ENCODE data around the gene IL1F10.

The IL1F10 gene

GRCh38 chr2:113112871-113113270 lies 45.1 kb downstream of the IL1F10 start (continued):
- no peak for TF ChIP-seq ZNF148 (tag by site-specific recombination; IDR thresholded peaks at IDR 0.05; ENCODE audit: borderline replicate concordance)
- no peak for TF ChIP-seq ZNF404 (tag by site-specific recombination; IDR thresholded peaks at IDR 0.05)

GRCh38 chr2:113113807-113114206 lies 46.0 kb downstream of the IL1F10 start:
- POLR2A ChIA-PET: no interaction called here
- H3K27ac ChIP-seq (ENCODE audit: extremely low read depth, low read depth, low read length): no peak overlapping the region
- H3K4me3 ChIP-seq (ENCODE audit: low read depth, low read length): no peak overlapping the region
- H3K4me1 ChIP-seq (ENCODE audit: control insufficient read depth, insufficient read depth, low read length): no peaks in the 10 kb centered on the region
- no peaks in the 10 kb centered on the region for H3K9me3 ChIP-seq (ENCODE audit: control insufficient read depth, insufficient read depth, low read depth, low read length)
- TF ChIP-seq KLF1 (tag by site-specific recombination; IDR thresholded peaks at IDR 0.05) (no peak), ZNF555 (tag by site-specific recombination; conservative IDR thresholded peaks at IDR 0.05) (no peak)
- CTCF ChIA-PET: interaction anchor here (0.7 to 3.2 kb wide), 4 partner anchors 20 to 263 kb away, joined by 3 to 11 read pairs (median 4); no protein-coding TSS in a partner anchor
- H3K36me3 ChIP-seq (ENCODE audit: control insufficient read depth in 2 of 2, insufficient read depth in 1 of 2, low read length in 2 of 2): no peaks in the 10 kb centered on the region

- no peaks in the 10 kb centered on the region for H3K36me3 ChIP-seq (ENCODE audit: control insufficient read depth in 2 of 2, insufficient read depth in 1 of 2, low read length in 2 of 2)
- ChIA-PET CTCF (interaction anchor here (1.2 to 3.2 kb wide), 4 partner anchors 10 to 85 kb away, joined by 3 to 11 read pairs (median 4); no protein-coding TSS in a partner anchor), POLR2A (no interaction called here)
- H3K4me3 ChIP-seq (ENCODE audit: low read depth, low read length): no peak overlapping the region
- TF ChIP-seq GLI4 (tag by site-specific recombination; IDR thresholded peaks at IDR 0.05) (no peak), ZNF24 (tag by site-specific recombination; IDR thresholded peaks at IDR 0.05) (no peak), REST (tag by site-specific recombination; IDR thresholded peaks at IDR 0.05) (no peak), PBX3 (CRISPR knock-in tag; IDR thresholded peaks at IDR 0.05) (no peak), YY1 (tag by site-specific recombination; IDR thresholded peaks at IDR 0.05) (no peak), MZF1 (tag by site-specific recombination; IDR thresholded peaks at IDR 0.05; ENCODE audit: borderline replicate concordance) (no peak), ZNF704 (tag by site-specific recombination; IDR thresholded peaks at IDR 0.05) (no peak), ZNF837 (tag by site-specific recombination; IDR thresholded peaks at IDR 0.05) (no peak), KLF1 (tag by site-specific recombination; IDR thresholded peaks at IDR 0.05) (no peak), ZNF521 (tag by site-specific recombination; IDR thresholded peaks at IDR 0.05) (no peak), RBAK (tag by site-specific recombination; IDR thresholded peaks at IDR 0.05) (no peak), ZNF654 (tag by site-specific recombination; IDR thresholded peaks at IDR 0.05; ENCODE audit: low read depth) (no peak), KLF9 (tag by site-specific recombination; IDR thresholded peaks at IDR 0.05; ENCODE audit: low read depth) (no peak), ZNF529 (tag by site-specific recombination; IDR thresholded peaks at IDR 0.05; ENCODE audit: insufficient replicate concordance) (no peak), SETDB1 (IDR thresholded peaks at IDR 0.05; ENCODE audit: insufficient read length, low read length) (no peak)
- H3K27ac ChIP-seq (ENCODE audit: extremely low read depth, low read depth, low read length): no peak overlapping the region
- H3K4me1 ChIP-seq (ENCODE audit: control insufficient read depth, insufficient read depth, low read length): no peaks in the 10 kb centered on the region
- no peaks in the 10 kb centered on the region for H3K9me3 ChIP-seq (ENCODE audit: control insufficient read depth, insufficient read depth, low read depth, low read length)
These were observed 46.6 kb downstream of the IL1F10 start for GRCh38 chr2:113114224-113114945.
